Measurements from ENCODE around the gene LRRC71. TPM values are rescaled to one million over a fixed set of nuclear protein-coding genes. Genes with fewer than 3 reads are reported as not detected.

The LRRC71 gene
- total and polyA plus RNA-seq, 2 of the 13 experiments (the other 11 are each of a cell fraction or from before 2014, with no cell fraction given) = not detected

- Histone ChIP-seq H3K4me2 (ENCODE audit: low read depth, low read length) (no peak overlapping the region), H3K27ac (ENCODE audit: extremely low read length, insufficient read depth, low read length) (no peak overlapping the region), H3K27me3 (ENCODE audit: control insufficient read depth in 1 of 2, insufficient read depth in 2 of 2, low read length in 2 of 2) (no peaks in the 10 kb centered on the region), H2AFZ (ENCODE audit: low read length) (no peak overlapping the region), H3K79me2 (ENCODE audit: insufficient read depth, low read length) (no peaks in the 10 kb centered on the region), H3K9me3 (ENCODE audit: low read length) (no peaks in the 10 kb centered on the region), H4K20me1 (ENCODE audit: insufficient read depth, low read length) (no peaks in the 10 kb centered on the region), H3K4me1 (ENCODE audit: insufficient read depth, low read length) (no peaks in the 10 kb centered on the region), H3K36me3 (replicated peaks in 1 of 2; ENCODE audit: control insufficient read depth in 1 of 2, insufficient read depth in 2 of 2, low read length in 2 of 2) (peaks cover 14 to 35% of the 10 kb centered on the region in 2 experiments; a peak in 3 of 5 replicates), H3K4me3 (replicated peaks in 1 of 3; ENCODE audit: insufficient read depth in 1 of 3, low read depth in 2 of 3, low read length in 3 of 3) (no peak overlapping the region), H3K9ac (ENCODE audit: insufficient read depth, low read depth, low read length) (no peak overlapping the region)
- ATAC-seq = no peak
- FAIRE-seq = no peak
- no peak for DNase-seq (ENCODE audit: low spot score)
- BruUV-seq (replicated peaks) = no TSS peak
- ChIA-PET CTCF (ENCODE audit: low intra/inter-chr PET ratio, low total read pairs) (no interaction called here), POLR2A (no interaction called here)
- TF ChIP-seq TBP (CRISPR knock-in tag; IDR thresholded peaks at IDR 0.05) = no peak
- TF ChIP-seq MTF2 (CRISPR knock-in tag; IDR thresholded peaks at IDR 0.05; ENCODE audit: borderline replicate concordance) = no peak
- no peak for TF ChIP-seq ZNF326 (CRISPR knock-in tag; IDR thresholded peaks at IDR 0.05; ENCODE audit: borderline replicate concordance)
- TF ChIP-seq, protein P1, sequence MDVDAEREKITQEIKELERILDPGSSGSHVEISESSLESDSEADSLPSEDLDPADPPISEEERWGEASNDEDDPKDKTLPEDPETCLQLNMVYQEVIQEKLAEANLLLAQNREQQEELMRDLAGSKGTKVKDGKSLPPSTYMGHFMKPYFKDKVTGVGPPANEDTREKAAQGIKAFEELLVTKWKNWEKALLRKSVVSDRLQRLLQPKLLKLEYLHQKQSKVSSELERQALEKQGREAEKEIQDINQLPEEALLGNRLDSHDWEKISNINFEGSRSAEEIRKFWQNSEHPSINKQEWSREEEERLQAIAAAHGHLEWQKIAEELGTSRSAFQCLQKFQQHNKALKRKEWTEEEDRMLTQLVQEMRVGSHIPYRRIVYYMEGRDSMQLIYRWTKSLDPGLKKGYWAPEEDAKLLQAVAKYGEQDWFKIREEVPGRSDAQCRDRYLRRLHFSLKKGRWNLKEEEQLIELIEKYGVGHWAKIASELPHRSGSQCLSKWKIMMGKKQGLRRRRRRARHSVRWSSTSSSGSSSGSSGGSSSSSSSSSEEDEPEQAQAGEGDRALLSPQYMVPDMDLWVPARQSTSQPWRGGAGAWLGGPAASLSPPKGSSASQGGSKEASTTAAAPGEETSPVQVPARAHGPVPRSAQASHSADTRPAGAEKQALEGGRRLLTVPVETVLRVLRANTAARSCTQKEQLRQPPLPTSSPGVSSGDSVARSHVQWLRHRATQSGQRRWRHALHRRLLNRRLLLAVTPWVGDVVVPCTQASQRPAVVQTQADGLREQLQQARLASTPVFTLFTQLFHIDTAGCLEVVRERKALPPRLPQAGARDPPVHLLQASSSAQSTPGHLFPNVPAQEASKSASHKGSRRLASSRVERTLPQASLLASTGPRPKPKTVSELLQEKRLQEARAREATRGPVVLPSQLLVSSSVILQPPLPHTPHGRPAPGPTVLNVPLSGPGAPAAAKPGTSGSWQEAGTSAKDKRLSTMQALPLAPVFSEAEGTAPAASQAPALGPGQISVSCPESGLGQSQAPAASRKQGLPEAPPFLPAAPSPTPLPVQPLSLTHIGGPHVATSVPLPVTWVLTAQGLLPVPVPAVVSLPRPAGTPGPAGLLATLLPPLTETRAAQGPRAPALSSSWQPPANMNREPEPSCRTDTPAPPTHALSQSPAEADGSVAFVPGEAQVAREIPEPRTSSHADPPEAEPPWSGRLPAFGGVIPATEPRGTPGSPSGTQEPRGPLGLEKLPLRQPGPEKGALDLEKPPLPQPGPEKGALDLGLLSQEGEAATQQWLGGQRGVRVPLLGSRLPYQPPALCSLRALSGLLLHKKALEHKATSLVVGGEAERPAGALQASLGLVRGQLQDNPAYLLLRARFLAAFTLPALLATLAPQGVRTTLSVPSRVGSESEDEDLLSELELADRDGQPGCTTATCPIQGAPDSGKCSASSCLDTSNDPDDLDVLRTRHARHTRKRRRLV (CRISPR knock-in tag; IDR thresholded peaks at IDR 0.05) = no peak
- no peak for TF ChIP-seq ZNF563 (CRISPR knock-in tag; IDR thresholded peaks at IDR 0.05)
- TF ChIP-seq ATAD3A (CRISPR knock-in tag; IDR thresholded peaks at IDR 0.05) = no peak
- TF ChIP-seq ONECUT2 (CRISPR knock-in tag; IDR thresholded peaks at IDR 0.05) = no peak
- TF ChIP-seq AHDC1 (CRISPR knock-in tag; IDR thresholded peaks at IDR 0.05; ENCODE audit: borderline replicate concordance) = no peak
- TF ChIP-seq SKI (IDR thresholded peaks at IDR 0.05; ENCODE audit: partially characterized antibody) = no peak
- in situ Hi-C loops (cut with HindIII; ENCODE audit: extremely low pct_ligation_motif_present, low pct_unique_long_range_greater_than_20kb) = no loop called here
- intact Hi-C loops (cut with micrococcal nuclease; ENCODE audit: unreplicated experiment) = no loop called here
- 85% methylated on average over 6 of the region's 7 CpGs for WGBS (ENCODE audit: low lambda C conversion rate)
These were observed 18.4 kb downstream of the LRRC71 start for GRCh38 chr1:156938813-156939212.

All from HepG2 (cell line).